GM18873 (cell line): Measurements from ENCODE around the gene LPP.

Source experiments
- ATAC-seq: cut with Tn5 transposase; IDR thresholded peaks from one replicate; pipeline ENCODE4 v1.9.1; 2021; ENCODE audit warnings: mild to moderate bottlenecking, moderate library complexity, moderate number of reproducible peaks; ENCODE audit not compliant: unreplicated experiment, low FRiP score

The LPP gene

DNA sequence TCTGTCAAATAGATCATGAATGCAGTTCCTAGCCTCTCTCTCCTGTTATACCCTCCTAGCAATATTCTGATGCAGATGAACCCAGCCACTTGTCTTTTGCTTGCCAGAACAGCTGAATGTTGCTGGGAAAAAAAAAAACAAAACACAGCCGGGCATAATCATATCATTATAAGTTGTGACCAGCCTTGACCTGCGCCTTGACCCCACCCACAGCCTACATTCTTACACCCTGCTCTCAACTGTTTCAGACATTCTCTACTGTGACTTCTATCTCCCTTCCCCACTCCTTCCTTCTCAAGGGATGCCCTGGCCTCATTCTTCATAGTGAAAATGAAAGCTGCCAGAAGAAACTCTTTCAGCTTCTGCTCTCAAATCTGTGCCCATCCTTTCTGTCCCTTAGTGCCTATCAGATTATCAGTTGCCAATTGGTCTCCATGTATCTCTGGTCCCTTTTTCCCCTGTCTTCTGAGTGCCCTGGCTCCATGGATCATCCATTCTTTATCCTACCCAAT lies 628.7 kb downstream of the LPP start:
- ATAC-seq = no peak

DNA sequence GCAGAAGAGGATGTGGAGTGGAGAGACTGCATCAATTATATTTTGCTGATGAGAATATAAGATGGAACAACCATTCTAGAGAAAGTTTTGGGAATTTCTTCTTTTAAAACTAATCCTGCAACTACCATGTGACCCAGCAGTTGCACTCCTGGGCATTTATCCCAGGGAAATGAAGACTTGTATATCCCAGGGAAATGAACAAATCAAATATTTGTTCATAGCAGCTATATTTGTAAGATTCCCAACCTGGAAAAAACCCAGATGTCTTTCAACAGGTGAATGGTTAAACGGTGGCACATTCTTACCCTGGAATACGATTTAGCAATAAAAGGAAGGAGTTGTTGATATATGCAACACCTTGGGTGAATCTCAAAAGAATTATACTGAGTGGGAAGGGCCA lies 632.5 kb downstream of the LPP start:
- no peak for ATAC-seq

DNA sequence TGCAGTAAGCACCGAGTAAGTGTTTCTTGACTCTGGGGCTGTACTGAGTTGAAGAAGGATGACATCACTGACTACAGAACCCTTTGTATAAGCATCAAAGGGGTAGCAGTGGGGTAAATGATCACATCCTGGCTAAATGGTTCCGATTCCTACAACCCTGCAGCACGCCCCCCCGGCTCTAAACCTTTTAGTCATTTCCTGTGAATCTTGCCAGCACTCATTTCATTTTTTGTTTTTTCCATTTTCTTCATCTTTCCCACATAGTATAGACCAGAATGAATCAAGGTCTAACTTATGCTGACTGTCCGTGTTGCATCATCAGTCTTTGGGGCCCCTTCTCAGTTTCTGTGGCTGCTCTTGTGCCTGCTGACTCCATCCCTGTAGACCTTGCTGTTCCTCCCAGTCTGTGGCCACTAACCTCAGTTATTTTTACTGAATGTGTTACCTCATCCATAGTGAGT lies 634.7 kb downstream of the LPP start:
- ATAC-seq = no peak

DNA sequence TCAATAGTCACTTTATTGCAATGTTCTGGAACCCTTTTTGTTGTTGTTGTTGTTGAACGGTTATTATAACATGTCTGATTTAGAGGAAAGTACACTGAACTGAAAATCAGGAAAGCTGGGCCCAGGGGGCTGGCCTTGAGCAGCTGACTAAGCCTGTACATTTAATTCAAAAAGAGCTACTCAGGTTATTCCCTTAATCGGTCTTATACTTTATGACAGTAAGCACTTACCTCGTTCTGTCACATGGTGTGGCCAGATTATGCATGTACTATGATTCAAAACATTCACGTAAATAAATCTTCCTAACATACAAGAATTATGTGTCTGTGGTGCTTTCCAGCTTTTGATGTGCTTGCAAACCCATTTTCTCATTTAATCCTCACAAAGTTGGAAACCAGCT lies 635.3 kb downstream of the LPP start:
- no peak for ATAC-seq

DNA sequence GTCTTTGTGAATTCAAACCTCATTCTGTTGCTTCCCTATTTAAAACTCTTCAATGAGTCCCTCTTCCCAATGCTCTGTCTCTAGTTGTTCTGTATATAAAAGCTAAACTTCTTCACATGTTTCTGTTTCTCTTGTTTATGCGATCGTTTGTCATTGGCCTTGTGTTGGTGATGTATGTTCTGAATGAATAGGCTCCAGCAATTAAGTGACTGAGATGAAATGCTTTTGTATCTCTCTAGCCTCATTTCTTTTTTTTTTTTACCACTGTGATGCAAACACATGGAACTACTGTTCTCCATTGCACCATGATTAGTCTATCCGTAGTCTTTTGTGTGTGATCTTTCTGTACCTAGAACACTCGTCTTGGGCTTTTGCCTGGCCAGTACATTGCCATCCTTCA lies 637.4 kb downstream of the LPP start:
- no peak for ATAC-seq

DNA sequence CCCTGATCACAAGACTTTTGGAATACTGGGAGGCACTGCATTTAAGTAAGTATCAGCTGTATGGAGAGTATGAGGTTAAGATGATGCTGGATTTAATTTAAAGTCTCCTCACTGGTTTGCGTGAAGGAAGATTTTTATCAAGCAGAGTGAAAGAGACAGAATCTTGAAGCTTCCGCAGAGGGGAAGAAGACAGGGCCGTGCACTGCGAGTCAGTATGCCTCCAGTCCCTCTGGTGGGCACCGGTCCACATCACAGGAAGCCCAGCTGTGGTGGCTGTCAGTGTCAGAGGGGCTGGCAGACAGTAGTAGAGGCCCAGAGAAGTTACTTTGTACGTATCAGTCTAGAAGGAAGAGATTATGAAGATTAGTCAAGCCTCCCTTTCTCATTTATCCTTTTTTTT lies 638.8 kb downstream of the LPP start:
- no peak for ATAC-seq

DNA sequence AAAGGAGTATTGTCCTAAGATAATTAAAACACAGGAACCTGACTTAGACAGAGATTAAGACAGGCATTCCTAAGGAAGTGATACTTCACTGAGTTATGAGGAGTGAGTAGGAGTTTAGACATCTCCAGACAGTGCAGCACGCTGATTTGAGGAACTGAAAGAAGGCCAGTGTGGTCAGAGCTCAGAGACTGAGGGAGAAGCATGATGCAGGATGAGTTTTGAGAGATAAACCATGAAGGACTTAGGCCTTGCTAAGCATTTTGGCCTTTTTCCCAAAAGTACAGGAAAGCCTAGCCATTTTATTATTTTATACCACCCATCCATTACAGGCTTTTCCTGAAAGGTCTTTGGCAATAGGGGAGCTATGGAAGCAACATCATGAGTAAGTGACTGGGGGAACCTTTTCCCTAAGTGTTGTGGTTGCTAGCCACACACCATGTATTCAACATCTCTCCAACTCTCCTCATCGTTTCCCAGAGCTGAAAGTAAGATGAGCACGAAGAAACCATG lies 642.2 kb downstream of the LPP start:
- no peak for ATAC-seq

DNA sequence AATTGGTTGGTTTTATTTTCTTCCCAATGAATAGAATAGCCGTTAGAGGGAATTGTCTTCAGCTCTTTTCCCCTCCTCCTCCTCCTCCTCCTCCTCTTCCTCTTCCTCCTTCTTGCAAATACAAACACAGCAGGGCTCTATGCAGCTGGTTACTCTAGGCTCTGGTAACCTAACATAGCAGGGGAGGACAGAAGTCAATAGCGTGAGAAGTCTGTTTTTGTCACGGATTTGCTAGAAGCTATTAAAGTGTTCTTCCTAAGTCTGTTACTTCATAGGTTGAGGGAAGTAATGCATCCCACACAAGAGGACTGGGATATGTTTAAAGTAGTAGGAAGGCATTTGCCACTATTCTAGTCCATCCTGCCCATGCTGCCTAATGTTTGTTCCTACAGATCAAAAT lies 643.1 kb downstream of the LPP start:
- no peak for ATAC-seq

DNA sequence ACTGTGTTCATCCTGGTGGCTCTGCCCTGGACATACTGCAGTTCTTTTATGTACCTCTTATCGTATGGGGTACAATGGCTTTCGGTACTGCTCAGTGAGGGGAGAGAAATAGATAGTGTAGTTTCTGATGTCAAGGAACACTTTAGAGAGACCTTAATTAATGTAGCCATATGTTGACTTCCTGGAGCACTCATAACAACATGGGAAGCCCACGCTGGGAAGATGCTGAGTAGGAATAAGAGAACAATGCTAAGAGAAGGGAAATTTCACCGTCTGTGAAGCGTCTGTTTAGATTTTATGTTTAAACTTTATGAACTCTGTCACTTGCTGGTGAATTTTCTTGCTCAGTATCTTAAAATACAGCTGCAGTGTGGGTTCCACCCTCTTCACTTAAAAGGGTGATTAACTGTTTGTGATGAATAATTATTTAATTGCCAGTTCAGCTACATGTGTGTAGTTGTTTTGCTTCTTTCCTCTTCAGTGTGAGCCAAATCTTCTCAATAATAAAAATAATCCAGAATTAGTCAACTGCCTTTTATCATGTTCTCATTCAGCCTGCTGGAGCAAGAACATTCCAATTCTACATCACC lies 644.7 kb downstream of the LPP start:
- ATAC-seq = no peak

DNA sequence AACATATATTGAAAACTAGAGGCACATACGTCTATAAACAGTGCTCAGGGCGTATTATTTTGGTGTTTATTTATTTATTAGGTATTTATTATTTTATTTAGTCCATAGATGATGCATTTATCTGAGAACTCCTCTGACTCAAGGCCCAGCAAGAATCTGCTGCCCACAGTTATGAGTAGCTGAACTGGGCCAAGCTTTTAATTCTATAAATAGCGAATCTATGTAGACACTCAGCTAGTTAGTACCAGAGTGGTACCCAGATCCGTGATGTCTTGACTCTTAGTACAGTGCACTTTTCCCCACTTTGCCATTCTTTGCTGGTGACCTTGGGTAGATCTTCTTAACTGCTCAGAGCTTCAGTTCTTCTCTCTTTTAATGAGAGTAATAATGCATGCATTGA lies 647.4 kb downstream of the LPP start:
- ATAC-seq = no peak

DNA sequence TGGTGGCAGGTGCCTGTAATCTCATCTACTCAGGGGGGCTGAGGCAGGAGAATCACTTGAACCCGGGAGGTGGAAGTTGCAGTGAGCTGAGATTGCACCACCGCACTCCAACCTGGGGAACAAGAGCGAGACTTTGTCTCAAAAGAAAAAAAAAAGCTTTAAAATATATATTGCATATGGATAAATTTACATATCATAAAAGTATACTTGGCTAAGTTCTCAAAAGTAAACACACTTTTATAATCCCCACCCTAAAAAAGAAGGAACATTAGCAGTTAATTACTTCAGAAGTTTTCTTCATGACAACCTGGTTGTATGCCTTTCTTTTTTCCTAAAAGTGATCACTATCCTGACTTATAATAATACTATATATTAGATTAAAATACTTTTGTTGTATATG lies 648.7 kb downstream of the LPP start:
- ATAC-seq = no peak

DNA sequence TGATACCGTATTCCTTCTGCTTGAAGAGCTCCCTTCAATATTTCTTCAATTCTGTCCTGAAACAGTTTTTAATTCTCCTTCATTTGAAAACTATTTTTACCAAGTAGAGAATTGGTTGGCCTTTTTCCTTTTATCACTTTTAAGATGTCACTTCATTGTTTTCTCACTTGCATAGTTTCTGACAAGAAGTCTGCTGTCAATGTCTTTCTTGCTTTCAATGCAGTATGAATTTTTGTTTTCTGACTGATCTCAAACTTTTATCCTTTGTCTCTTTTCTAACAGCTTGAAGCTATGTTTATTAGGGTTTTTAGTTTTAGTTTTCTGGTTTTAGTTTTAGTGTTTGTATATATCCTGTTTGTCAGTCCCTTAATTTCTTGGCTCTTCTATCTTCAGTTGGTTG lies 653.0 kb downstream of the LPP start:
- ATAC-seq = no peak

DNA sequence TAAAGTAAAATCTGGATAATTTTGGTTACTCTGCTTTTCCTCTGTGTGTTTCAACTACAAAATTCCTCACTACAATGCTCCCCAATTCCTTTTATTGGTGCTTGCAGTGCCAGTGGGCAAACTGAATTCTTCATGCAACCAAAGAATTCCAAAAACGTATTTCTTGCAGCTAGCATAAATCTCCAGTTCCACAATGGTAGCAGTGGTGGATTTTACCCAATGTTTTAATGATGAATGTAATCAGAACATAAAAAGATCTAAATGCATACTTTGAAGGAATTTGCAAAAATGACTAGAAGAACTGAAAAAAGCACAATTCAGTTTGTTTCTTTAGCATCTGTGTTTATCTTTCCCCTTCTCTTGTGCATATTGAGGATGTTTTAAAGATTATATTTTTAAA lies 658.2 kb downstream of the LPP start:
- ATAC-seq = no peak

DNA sequence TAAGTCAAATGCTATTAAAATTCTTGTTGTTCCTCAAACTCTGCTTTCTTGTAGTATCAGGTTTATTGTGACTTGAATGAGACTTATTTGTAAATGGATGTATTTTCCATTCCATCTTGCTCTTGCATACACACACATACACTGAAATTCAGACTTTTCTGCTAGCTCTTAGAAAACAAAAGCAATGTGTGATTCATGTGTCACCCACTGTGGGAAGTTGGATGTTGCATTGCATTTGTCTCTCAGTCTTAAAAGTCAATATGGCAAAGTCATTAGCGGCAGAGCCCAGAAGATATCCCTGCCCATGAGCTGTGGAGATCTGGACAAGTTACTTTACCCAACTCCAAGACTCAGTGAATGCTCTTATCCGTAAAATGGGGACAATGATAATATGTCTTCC lies 660.6 kb downstream of the LPP start:
- no peak for ATAC-seq

DNA sequence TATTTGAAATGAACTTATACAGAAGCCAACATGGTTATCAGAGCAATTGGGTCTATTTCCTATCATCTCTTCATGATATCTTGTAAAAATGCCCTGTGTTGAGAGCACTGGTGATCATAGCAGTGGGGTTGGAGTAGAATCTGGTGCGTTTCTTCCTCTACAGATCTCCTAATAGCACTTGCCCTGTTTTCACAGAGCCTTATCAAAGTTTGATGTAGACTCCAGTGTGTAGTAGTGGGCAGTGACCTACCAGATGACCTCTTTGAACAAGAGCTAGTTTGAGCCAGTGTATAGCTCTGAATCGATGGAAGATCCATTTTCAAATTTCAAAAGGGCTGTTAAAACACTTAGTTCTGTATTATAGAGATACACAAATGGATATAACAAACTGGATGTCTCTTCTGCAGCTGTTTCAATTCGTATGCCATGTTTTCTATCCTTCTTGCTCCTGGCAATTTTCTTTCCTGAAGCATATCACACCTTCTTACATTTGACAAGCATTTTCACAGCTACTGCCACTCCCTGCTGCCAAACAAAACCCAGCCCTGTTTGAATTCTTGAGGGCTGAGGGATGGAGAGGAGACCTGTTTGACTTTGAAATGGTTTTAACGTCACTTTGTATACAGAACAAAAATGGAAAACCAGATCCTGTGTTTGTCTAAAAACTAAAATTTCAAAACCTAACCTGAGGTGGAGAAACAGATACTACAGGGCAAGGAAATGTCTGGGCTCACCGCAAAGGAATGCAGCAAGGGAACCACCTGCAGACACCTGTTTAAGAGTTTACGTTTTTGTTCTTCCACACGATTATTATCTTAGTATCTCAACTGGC lies 663.4 kb downstream of the LPP start:
- ATAC-seq = no peak

DNA sequence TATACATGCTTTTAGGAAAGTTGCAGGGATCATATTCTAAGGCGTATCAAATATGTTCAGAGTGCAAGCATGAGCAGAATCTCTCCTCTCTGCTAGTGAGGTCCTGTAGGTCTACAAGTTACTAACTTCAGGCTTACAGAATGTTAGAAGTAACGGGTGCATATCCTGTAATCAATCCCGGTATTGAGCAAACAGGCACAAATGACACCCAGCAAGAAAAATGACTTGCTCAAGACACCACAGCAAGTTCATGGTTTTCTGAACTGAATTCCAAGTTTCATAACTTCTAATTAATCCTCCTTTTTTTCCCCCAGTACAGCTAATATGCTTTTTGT lies 663.9 kb downstream of the LPP start:
- ATAC-seq = no peak

DNA sequence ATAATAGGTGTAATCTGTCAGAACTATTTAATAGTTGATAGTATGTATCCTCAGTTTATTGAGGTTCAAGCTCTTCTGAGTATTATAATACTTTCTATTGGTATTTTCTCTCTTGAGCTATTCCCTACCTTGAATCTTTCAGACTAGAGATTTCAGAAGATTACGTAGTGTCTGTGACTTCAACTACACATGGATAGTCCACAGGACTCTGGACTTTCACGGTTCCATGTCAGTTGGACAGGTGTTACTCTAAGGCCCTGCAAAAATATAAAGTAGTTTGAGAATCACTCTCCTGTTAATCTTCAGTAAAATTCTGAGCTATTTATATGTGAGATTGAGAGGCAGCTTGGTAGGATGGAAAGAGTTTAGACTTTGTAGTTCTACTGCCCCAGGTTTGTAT lies 664.3 kb downstream of the LPP start:
- no peak for ATAC-seq

DNA sequence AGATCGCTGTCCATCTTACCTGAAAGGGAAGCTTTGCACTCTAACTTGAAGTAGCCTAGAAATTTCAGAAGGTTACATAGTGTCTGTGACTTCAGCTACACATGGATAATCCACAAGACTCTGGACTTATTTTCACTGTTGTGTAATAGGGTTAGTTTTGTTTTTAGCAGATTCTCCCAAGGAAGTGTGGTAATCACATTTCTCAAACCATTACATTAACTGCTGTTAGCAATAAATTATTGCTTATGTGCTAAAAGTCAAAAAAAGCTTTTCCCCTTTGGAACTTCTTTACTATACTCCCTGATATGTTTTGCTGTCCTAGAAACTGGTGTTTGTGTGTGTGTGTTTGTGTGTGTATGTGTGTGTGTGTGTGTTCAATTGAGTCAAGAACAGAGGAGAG lies 666.0 kb downstream of the LPP start:
- ATAC-seq = no peak

DNA sequence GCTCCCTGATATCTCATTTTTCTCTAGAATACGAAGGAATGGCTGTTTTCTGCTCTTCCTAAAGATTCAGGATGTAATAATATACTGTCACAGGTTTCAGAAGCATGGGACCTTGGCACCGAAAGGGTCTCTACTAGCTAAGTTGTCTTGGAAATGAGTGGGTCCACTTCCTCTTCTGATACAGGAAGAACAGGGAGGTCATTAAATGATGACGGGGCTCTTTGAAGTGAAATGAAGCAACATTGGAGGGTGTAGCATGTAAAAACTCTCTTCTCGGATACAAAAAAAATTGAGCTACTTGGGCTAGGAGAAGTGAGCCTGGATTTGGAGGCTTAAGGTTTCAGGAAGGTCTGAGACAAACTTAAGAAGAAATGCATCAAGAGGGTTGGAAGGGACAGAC lies 668.0 kb downstream of the LPP start:
- no peak for ATAC-seq

DNA sequence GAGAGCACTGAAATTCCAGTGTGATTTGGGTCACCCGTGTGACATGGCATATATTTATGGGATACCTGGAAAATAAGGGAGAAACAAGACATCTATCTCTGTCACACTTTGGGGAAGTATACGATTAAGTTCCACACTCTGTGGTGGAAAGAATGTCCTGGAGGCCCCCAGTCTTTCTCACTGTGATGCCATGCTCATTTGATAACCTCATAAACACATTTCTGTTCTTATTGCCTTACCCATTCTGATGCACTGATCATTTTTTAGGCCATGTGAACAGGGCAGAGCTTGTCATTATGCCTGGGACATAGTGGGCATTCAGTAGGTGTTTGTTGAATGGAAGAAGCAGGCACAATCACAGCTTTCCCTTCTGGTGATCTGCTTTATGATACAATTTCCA lies 668.5 kb downstream of the LPP start:
- ATAC-seq = no peak

DNA sequence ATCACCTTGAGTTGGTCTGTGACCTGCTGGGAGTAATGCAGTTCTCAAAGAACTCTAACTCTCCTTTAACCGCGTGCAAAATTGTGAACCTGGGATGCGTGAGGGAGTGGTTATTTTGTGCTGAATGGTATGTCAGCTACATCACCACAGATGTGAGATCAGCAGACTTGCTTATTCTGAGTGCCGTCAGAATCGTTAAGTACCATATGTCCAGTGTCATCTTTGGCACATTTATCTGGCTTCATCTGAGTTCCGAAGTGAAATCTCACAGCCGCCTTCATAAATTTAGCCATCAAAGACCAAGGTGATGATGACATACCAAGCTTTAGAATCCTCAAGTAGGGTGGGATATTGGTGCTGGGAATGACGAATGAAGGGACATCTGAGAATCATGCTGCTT lies 670.6 kb downstream of the LPP start:
- ATAC-seq = no peak

DNA sequence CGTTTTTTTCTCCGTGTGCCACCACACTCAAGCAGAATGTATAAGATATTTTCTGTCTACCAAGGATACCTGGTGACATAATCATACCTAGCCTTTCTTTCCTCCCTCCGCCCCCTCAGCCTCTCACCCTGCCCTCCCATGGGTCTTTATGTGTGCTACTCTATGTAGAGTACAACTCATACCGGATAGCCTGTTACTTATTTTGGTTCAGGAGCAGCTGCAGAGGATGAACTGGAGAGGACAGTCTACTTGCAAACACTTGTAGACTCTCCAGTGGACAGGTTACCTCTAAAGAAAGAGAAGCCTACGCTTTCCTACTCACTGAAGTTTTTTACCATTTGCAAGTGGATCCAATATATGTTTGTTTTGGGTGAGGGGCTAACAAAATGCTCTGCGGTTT lies 671.9 kb downstream of the LPP start:
- ATAC-seq = no peak
